Fibroblast of the aortic adventitia (primary cell): Measurements from ENCODE around the gene DDX43. TPM values are rescaled to one million over a fixed set of nuclear protein-coding genes. Genes with fewer than 3 reads are reported as not detected.

Experiments used
- DNase-seq: peaks from one replicate; pipeline ENCODE4 v3.0.0-alpha.2; 2010; ENCODE audit warnings: low read depth
- H3K4me3 ChIP-seq: 2 replicates; pipeline ENCODE4 v1.5.1; 2011; ENCODE audit warnings: low read depth, mild to moderate bottlenecking, control low read depth, low read length, moderate library complexity
- total RNA-seq: library from RNA; depleted of rRNA; stranded (reverse); fragments of >200 nt; gene quantifications from 2 replicates; pipeline ENCODE4 v1.2.3, GENCODE V29; 2012; ENCODE audit warnings: low replicate concordance
- TF ChIP-seq, protein P1 (sequence below): IDR thresholded peaks from 2 replicates; pipeline ENCODE4 v1.5.1; 2011; ENCODE audit warnings: mild to moderate bottlenecking, low read length, control low read depth, inconsistent platforms; ENCODE audit not compliant: insufficient read depth

DDX43 gene
- total RNA-seq, 1 donor = 0.99 TPM

DNA sequence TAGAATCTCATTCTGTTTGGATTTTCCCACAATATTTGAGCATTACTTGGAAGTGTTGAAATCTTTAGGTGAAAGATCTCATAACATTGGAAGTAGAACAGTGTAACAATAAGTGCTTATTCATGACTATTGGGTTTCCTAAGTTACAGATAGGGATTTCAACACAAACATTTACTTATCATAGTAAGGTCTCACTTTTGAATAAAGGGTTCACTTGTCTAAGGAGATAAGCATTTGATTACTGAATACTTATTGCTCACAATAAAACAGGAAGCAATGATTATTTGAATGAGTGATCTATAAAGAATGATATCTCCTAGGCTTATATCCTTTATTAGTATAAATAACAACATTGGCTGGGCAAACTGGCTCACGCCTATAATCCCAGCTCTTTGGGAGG is 14.8 kb downstream of the DDX43 start:
- TF ChIP-seq, protein P1, sequence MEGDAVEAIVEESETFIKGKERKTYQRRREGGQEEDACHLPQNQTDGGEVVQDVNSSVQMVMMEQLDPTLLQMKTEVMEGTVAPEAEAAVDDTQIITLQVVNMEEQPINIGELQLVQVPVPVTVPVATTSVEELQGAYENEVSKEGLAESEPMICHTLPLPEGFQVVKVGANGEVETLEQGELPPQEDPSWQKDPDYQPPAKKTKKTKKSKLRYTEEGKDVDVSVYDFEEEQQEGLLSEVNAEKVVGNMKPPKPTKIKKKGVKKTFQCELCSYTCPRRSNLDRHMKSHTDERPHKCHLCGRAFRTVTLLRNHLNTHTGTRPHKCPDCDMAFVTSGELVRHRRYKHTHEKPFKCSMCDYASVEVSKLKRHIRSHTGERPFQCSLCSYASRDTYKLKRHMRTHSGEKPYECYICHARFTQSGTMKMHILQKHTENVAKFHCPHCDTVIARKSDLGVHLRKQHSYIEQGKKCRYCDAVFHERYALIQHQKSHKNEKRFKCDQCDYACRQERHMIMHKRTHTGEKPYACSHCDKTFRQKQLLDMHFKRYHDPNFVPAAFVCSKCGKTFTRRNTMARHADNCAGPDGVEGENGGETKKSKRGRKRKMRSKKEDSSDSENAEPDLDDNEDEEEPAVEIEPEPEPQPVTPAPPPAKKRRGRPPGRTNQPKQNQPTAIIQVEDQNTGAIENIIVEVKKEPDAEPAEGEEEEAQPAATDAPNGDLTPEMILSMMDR = no peak
- peak; percentile 8 for DNase-seq
- H3K4me3 ChIP-seq = no peak overlapping the region

DNA sequence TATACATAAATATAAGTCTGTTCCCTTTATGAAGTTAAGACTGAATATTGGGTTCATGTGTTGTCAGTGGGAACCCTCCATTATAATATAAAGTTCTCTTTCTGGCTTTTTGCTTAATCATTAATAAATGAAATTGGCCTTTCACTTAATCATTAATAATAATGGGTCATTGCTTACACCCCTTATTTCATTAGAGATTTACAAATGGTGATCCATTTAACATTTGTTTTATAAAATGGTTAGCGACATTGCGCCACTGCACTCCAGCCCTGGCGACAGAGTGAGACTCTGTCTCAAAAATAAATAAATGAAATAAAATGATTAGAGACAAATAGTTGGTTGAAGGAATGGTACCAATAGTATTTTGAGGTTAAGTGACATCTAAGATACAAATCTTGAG is 18.5 kb downstream of the DDX43 start:
- TF ChIP-seq, protein P1 = no peak
- no peak for DNase-seq
- H3K4me3 ChIP-seq = no peak overlapping the region

DNA sequence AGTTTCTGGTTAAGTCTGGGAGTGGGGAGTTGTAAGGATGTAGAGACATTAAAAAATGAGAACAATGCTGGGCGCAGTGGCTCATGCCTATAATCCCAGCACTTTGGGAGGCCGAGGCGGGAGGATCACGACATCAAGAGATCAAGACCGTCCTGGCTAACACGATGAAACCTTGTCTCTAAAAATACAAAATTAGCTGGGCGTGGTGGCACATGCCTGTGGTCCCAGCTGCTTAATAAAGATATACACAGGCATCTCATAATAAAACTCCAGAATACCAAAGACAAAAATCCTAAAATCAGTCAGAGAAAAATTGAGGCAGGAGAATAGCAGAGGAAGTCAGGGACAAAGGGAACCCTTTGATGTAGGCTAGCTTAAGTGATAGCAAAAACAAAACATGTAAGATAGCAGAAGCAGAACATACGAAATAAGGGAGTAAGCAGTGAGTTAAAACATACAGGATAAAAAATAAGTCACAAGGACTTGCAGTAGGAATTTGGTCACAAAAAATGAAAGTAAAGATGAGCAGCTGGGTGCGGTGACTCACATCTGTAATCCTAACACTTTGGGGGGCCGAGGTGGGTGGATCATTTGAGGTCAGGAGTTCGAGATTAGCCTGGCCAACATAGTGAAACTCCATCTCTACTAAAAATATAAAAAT is 23.6 kb downstream of the DDX43 start:
- no peak overlapping the region for H3K4me3 ChIP-seq
- DNase-seq = no peak
- TF ChIP-seq, protein P1 = no peak

DNA sequence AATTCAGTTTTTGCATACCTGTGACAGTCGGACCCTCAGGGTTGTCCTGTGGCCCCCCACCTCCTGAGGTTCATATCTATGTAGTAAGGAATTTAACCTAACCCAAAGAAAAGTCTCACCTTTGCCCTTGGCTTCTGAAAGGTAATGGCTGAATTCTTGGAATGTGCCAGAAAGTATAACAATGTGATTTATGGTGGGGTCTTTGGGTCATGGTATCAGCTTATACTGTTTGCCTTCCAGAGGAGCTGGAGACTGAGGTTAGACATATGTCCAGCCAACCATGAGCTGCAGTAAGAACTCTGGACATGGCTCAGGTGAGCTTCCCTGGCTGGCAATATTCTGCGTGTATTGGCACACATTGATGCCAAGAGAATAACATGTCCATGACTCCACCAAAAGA is 26.9 kb downstream of the DDX43 start:
- H3K4me3 ChIP-seq = no peak overlapping the region
- TF ChIP-seq, protein P1 = no peak
- no peak for DNase-seq

DNA sequence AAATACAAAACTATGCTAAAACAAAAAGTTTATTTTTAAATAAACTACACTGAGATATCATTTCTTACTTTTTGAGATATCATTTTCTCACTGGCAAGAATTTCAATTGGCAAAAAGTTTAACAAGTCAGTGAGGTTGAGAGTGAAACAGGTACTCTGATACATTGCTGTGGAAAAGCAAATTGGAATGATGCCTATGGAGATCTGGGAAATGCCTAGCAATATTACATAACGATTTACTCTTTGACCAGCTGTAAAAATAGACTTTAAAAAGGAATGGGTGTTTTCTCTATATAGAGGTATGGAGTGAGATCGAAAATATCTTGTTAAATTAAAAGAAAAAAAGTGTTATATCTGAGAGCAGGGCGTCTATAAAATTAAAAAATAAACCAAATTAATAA is 40.6 kb downstream of the DDX43 start:
- no peak overlapping the region for H3K4me3 ChIP-seq
- DNase-seq = no peak
- TF ChIP-seq, protein P1 = no peak

DNA sequence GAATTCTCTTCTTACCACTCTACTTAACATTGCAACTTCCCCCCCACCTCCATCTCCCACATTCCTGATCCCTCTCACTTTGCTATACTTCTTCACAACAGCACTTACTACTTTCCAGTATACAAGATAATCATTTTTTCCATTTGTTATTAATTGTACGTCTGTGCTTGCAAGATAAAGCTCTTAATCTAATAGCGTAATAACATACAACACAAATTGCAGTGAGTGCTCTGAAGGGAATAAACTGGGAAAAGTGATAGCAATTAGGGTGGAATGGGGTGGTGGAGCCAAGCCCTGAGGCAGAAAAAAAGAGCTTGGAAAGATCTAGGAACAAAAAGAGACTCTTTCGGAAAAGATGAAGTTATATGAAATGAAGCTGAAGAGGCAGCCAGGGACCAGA is 48.9 kb downstream of the DDX43 start:
- TF ChIP-seq, protein P1 = no peak
- DNase-seq = no peak
- H3K4me3 ChIP-seq = no peak overlapping the region
